ACC112 (cell line): ENCODE measurements around the gene ZNF322.

ENCODE experiments used
- H2AFZ ChIP-seq: fragments of 200-600 bp; sonication (generic); one replicate; pipeline ENCODE4 v1.6.0; 2017; ENCODE audit warnings: antibody characterized with exemption, low read length; ENCODE audit not compliant: unreplicated experiment
- H3K27ac ChIP-seq: fragments of 200-600 bp; sonication (generic); 2 replicates; pipeline ENCODE4 v1.5.1; 2014; ENCODE audit warnings: low read depth, mild to moderate bottlenecking, antibody characterized with exemption, low read length, moderate library complexity
- H3K27me3 ChIP-seq: fragments of 200-600 bp; sonication (generic); 2 replicates; pipeline ENCODE4 v1.6.1; 2014; ENCODE audit warnings: mild to moderate bottlenecking, antibody characterized with exemption, low read length, moderate library complexity, mixed read lengths; ENCODE audit not compliant: insufficient read depth
- H3K36me3 ChIP-seq: fragments of 200-600 bp; sonication (generic); 2 replicates; pipeline ENCODE4 v1.6.1; 2016; ENCODE audit warnings: mild to moderate bottlenecking, antibody characterized with exemption, low read length, moderate library complexity, mixed read lengths; ENCODE audit not compliant: insufficient read depth
- H3K4me1 ChIP-seq: fragments of 200-600 bp; sonication (generic); one replicate; pipeline ENCODE4 v1.6.1; 2016; ENCODE audit warnings: low read length, mixed read lengths; ENCODE audit not compliant: insufficient read depth, unreplicated experiment, control insufficient read depth
- H3K4me3 ChIP-seq: fragments of 200-600 bp; sonication (generic); 2 replicates; pipeline ENCODE4 v1.5.1; 2014; ENCODE audit warnings: mild to moderate bottlenecking, low read depth, low read length
- H3K79me2 ChIP-seq: fragments of 200-600 bp; sonication (generic); one replicate; pipeline ENCODE4 v1.6.0; 2016; ENCODE audit warnings: low read length; ENCODE audit not compliant: control insufficient read depth, unreplicated experiment, insufficient read depth

Gene ZNF322

GRCh38 chr6:26592649-26593048 is 66.9 kb downstream of the ZNF322 start:
- peaks cover 23% of the 10 kb centered on the region for H3K27me3 ChIP-seq
- no peak overlapping the region for H3K4me3 ChIP-seq
- no peak overlapping the region for H3K27ac ChIP-seq
- no peaks in the 10 kb centered on the region for H3K4me1 ChIP-seq
- H3K36me3 ChIP-seq: no peaks in the 10 kb centered on the region
- no peak overlapping the region for H2AFZ ChIP-seq
- peaks cover 7% of the 10 kb centered on the region for H3K79me2 ChIP-seq

GRCh38 chr6:26588965-26589364 is 70.6 kb downstream of the ZNF322 start:
- Histone ChIP-seq H3K4me1 (no peaks in the 10 kb centered on the region), H3K27me3 (peaks cover 44% of the 10 kb centered on the region), H2AFZ (no peak overlapping the region), H3K36me3 (no peaks in the 10 kb centered on the region), H3K4me3 (no peak overlapping the region), H3K27ac (no peak overlapping the region), H3K79me2 (no peaks in the 10 kb centered on the region)
